Gastroesophageal sphincter (tissue), 3 donors: ENCODE measurements around the gene PANK1.

Source experiments
- CTCF ChIP-seq, 4 experiments: fragments of 200-600 bp in 2 of 4; fragments of 450-650 bp in 2 of 4; sonication (generic) in 1 of 4; IDR thresholded peaks; one replicate each; pipeline ENCODE4 v1.5.1; 2017 to 2019; ENCODE audit warnings: antibody characterized with exemption in 4 of 4, mild to moderate bottlenecking in 2 of 4, moderate library complexity in 2 of 4
- POLR2AphosphoS5 ChIP-seq: sonication (generic); formaldehyde crosslinking; IDR thresholded peaks from one replicate; pipeline ENCODE4 v1.6.1; 2017; ENCODE audit warnings: antibody characterized with exemption

GRCh38 chr10:89652806-89653370 lies 7.8 kb upstream of the PANK1 start:
- TF ChIP-seq POLR2AphosphoS5 (no peak), CTCF (IDR thresholded peaks at IDR 0.05) (no peak)
